AG09309 (cell line): ENCODE results near the gene CA10.

Experiments used
- DNase-seq: peaks from one replicate; pipeline ENCODE4 v3.0.0-alpha.2; 2010; ENCODE audit warnings: low read depth
- H3K4me3 ChIP-seq: 2 replicates; pipeline ENCODE4 v1.5.1; 2011; ENCODE audit warnings: mild to moderate bottlenecking, low read depth, low read length, moderate library complexity; ENCODE audit not compliant: control insufficient read depth
- TF ChIP-seq, protein P1 (sequence below): IDR thresholded peaks from 2 replicates; pipeline ENCODE4 v1.5.1; 2011; ENCODE audit warnings: mild to moderate bottlenecking, low read depth, low read length, inconsistent platforms; ENCODE audit not compliant: insufficient read depth, control insufficient read depth; ENCODE audit errors: missing control alignments

The CA10 gene

DNA sequence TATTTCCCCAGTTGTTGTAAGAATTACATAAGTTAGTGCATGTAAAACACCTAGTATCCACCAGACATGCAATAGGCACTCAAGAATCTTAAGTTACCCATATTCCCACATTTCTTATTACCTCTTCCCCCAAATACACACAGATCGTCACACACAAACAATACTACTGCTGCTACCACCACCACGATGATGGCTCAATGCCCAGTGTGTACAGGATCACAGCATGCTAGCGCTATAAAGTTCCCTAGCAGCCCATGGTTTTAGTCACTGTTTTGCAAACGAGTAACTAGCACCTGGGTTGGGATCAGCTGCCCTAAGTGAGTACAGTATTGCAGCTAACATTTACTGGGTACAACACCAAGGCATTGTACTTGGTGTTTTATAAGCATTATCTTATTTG lies 486.4 kb downstream of the CA10 start:
- H3K4me3 ChIP-seq, result no peak overlapping the region
- TF ChIP-seq, protein P1, sequence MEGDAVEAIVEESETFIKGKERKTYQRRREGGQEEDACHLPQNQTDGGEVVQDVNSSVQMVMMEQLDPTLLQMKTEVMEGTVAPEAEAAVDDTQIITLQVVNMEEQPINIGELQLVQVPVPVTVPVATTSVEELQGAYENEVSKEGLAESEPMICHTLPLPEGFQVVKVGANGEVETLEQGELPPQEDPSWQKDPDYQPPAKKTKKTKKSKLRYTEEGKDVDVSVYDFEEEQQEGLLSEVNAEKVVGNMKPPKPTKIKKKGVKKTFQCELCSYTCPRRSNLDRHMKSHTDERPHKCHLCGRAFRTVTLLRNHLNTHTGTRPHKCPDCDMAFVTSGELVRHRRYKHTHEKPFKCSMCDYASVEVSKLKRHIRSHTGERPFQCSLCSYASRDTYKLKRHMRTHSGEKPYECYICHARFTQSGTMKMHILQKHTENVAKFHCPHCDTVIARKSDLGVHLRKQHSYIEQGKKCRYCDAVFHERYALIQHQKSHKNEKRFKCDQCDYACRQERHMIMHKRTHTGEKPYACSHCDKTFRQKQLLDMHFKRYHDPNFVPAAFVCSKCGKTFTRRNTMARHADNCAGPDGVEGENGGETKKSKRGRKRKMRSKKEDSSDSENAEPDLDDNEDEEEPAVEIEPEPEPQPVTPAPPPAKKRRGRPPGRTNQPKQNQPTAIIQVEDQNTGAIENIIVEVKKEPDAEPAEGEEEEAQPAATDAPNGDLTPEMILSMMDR, result no peak
- DNase-seq, result no peak

DNA sequence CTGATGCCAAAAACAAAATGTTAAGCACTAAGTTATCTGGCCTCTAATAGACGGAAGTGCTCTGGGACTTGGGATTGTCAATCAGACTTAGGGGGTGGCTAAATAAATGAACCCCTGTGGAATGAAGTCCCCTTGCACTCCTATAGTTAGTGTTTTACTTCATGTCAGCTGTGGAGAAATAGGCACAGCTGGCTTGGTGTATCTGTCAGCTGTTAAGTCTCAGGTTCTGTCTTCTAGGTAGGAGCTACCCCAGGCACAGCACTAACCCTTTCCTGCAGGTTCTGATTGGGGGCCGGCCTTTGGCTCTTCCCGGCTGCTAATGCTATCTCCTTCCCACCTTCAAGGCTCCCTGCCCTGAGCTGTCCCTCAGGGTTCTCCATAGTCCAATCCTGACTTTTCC lies 487.6 kb downstream of the CA10 start:
- no peak overlapping the region for H3K4me3 ChIP-seq
- TF ChIP-seq, protein P1, result no peak
- DNase-seq, result no peak

DNA sequence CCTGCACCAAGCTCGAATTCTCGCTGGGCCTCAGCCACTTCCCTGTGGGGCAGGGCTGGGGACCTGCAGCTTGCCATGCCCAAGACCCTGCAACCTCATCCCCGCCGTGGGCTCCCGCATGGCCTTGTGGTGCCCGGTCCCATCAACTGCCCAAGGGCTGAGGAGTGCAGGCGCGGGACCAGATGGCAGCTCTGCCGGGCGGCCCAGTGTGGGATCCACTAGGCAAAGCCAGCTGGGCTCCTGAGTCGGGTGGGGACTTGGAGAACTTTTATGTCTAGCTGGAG lies 489.6 kb downstream of the CA10 start:
- TF ChIP-seq, protein P1, result no peak
- no peak overlapping the region for H3K4me3 ChIP-seq
- no peak for DNase-seq

DNA sequence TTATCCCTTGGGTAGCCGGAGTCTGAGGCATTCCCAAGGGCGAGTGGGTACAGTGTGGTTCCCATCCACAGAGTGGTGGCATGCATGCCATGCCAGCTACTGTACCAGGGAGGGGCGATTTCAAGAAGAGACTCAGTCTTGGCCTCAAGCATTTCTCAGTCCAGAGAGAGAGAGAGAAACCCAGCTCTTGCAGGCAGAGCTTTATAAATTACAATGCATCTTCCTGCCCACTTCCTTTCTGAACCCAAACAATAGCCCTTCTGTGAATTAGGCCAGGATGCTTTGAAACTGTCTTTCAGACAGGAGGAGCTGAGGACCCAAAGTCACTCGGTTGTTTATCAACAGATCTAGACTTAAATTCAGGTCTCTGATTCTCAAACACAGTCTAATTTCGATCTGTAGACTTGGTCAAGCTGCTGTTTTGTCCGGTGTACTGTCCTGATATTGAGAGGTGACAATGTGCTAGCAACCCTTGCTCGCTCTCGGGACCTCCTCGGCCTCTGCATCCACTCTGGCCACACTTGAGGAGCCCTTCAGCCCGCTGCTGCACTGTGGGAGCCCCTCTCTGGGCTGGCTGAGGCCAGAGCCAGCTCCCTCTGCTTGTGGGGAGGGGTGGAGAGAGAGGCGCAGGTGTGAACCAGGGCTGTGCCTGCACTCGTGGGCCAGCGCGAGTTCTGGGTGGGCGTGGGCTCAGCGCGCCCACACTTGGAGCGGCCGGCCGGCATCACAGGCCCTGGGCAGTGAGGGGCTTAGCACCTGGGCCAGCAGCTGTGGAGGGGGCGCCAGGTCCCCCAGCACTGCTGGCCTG lies 490.2 kb downstream of the CA10 start:
- no peak overlapping the region for H3K4me3 ChIP-seq
- no peak for DNase-seq
- TF ChIP-seq, protein P1, result no peak

DNA sequence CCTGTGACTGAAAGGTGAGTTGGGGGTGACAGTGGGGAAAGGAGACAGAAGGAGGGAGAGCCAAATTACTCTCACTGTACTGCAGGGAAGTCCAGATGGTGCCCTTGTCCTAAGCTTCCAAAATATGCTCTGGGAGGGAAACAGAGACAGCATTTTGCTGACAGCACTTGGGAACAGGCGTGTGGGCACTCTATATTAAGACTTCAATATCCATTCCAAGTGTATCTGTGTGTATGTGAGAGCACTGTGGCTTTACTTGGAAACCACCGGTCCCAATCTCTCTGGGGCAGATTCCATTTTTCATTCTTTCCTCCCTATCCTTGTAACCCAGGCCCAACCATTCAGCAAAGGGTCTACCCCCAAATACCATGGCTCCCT lies 490.8 kb downstream of the CA10 start:
- TF ChIP-seq, protein P1, result no peak
- no peak overlapping the region for H3K4me3 ChIP-seq
- no peak for DNase-seq

DNA sequence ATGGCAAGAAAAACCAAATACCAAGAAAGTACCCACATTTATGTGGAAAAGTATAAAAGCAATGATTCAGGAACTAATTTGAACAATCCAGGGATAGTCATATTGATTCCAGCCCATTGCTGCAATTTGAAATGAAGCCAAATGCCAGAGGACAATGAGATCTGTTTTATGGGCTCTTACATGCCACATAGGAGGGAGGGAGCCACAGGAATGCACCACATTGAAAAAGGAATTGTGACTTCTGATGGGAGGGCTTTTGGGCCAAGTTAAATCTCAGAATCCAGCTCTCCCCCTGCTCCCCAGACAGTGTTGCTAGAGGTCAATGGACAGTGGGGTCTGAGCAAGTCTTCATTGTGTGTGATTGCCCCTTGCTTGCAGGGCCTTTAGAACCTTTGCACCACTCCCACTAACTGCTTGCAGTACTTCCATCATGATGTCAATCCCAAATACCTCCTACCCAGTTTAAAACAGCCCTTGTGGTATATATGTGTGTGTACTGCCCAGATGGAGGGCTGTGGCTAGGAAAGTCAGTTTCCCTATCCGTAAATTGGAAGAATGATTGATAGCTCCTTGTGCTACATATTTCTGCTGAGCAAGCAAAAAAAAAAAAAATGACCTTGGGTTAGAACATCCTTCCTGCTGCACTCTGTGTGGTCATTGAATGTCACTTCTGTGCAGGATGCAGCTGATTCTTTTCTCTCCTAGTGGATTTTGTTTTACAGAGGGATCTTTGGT lies 491.4 kb downstream of the CA10 start:
- no peak for DNase-seq
- H3K4me3 ChIP-seq, result no peak overlapping the region
- TF ChIP-seq, protein P1, result no peak
